ENCODE results near the gene ADGRL1.

DNA sequence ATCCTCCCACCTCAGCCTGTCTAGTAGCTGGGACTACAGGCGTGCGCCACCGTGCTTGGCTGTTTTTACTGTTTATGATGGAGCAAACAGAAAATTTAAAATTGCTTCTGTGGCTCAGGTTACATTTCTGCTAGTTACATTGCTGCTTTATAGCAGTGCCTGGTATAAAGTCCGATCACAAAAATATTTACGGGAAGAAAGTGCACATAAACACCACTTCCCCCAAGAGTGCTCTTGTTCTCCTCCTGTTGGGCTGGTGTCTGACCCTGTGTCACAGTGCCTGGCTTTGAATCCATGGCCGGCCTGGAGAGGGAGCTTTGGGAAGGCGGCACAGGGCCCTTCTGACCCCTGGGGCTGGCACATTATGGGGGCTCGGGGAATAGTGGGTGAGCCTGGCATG lies 100.3 kb downstream of the ADGRL1 start:
- no peak for TF ChIP-seq HDAC2 (IDR thresholded peaks at IDR 0.05)
- TF ChIP-seq MLLT1 (IDR thresholded peaks at IDR 0.05): no peak

Data from GM12878 (cell line).